B cell (primary cell): Measurements from ENCODE around the gene TNFRSF6B. TPM values are rescaled to one million over a fixed set of nuclear protein-coding genes. Genes with fewer than 3 reads are reported as not detected.

ENCODE experiments used
- ATAC-seq: fragments of 200-7000 bp; cut with Tn5 transposase; one replicate; pipeline ENCODE4 v1.10.0; 2021; ENCODE audit warnings: low read depth, mild to moderate bottlenecking, moderate number of reproducible peaks, moderate library complexity
- CTCF ChIA-PET: fragments of 350-600 bp; sonication (Branson Sonifier 250); formaldehyde crosslinking; loops from one replicate; lab custom pipeline; 2021; ENCODE audit warnings: antibody characterized with exemption, inconsistent platforms; lab: Charles Lee
- POLR2A ChIA-PET: fragments of 350-600 bp; sonication (Branson Sonifier 250); formaldehyde crosslinking; loops from one replicate; lab custom pipeline; 2021; ENCODE audit warnings: antibody characterized with exemption; lab: Charles Lee
- DNase-seq: peaks from one replicate; pipeline ENCODE4 v3.0.0; 2013
- H2AFZ ChIP-seq: 2 replicates; pipeline ENCODE4 v1.6.1; 2012; ENCODE audit warnings: mild to moderate bottlenecking, low read depth, low read length; ENCODE audit not compliant: insufficient read depth, poor library complexity, severe bottlenecking
- H3K27ac ChIP-seq, 2 donors: 1 replicate in 1 of 2; 2 replicates in 1 of 2; pipeline ENCODE4 v1.5.1; 2012 to 2013; ENCODE audit warnings: low read length in 2 of 2, mild to moderate bottlenecking in 2 of 2, moderate library complexity in 1 of 2
- H3K27me3 ChIP-seq, 4 experiments: fragments of 200-600 bp in 1 of 4; sonication (generic) in 1 of 4; replicated peaks in 1 of 4; 1 replicate in 2 of 4; 2 replicates in 2 of 4; pipeline versions ENCODE4 v1.6.1 to v1.7.0; 2013 to 2016; ENCODE audit warnings: low read length in 3 of 4, mild to moderate bottlenecking in 2 of 4, mixed read lengths in 1 of 4, moderate library complexity in 1 of 4; ENCODE audit not compliant: insufficient read depth in 4 of 4, control insufficient read depth in 3 of 4; ENCODE audit errors: control extremely low read depth in 1 of 4
- H3K36me3 ChIP-seq, 2 experiments: replicated peaks in 1 of 2; 1 replicate in 1 of 2; 2 replicates in 1 of 2; pipeline versions ENCODE4 v1.6.1 to v1.7.1; 2013; ENCODE audit warnings: low read length in 1 of 2; ENCODE audit not compliant: insufficient read depth in 2 of 2, control insufficient read depth in 1 of 2; ENCODE audit errors: control extremely low read depth in 1 of 2, extremely low read depth in 1 of 2
- H3K4me1 ChIP-seq, 2 donors: fragments of 200-600 bp in 1 of 2; sonication (generic) in 1 of 2; 1 replicate in 1 of 2; 2 replicates in 1 of 2; pipeline versions ENCODE4 v1.5.1 to v1.6.1; 2013 to 2017; ENCODE audit warnings: low read length in 2 of 2; ENCODE audit not compliant: control insufficient read depth in 2 of 2, insufficient read depth in 2 of 2
- H3K4me2 ChIP-seq: replicated peaks from 2 replicates; pipeline ENCODE3; 2012; ENCODE audit warnings: mild to moderate bottlenecking, low read depth, low read length; ENCODE audit not compliant: poor library complexity, severe bottlenecking
- H3K4me3 ChIP-seq, 5 experiments: fragments of 200-600 bp in 1 of 5; sonication (generic) in 1 of 5; 1 replicate in 3 of 5; 2 replicates in 2 of 5; pipeline versions ENCODE4 v1.5.1 to v1.7.0; 2011 to 2016; ENCODE audit warnings: low read length in 4 of 5, mild to moderate bottlenecking in 4 of 5, low read depth in 2 of 5, control low read depth in 1 of 5, moderate library complexity in 1 of 5; ENCODE audit not compliant: insufficient read depth in 1 of 5; ENCODE audit errors: control extremely low read depth in 1 of 5, extremely low read depth in 1 of 5
- H3K79me2 ChIP-seq: fragments of 200-600 bp; sonication (generic); one replicate; pipeline ENCODE4 v1.6.0; 2016; ENCODE audit warnings: low read length; ENCODE audit not compliant: control insufficient read depth, insufficient read depth
- H3K9ac ChIP-seq: fragments of 200-600 bp; sonication (generic); 2 replicates; pipeline ENCODE4 v1.6.1; 2017; ENCODE audit warnings: mild to moderate bottlenecking, low read length, moderate library complexity
- H3K9me3 ChIP-seq, 3 donors: one replicate each; pipeline versions ENCODE4 v1.6.1 to v1.7.1; 2013; ENCODE audit warnings: low read length in 2 of 3; ENCODE audit not compliant: control insufficient read depth in 2 of 3, insufficient read depth in 1 of 3; ENCODE audit errors: control extremely low read depth in 1 of 3
- H4K20me1 ChIP-seq: 2 replicates; pipeline ENCODE4 v1.6.0; 2012; ENCODE audit warnings: mild to moderate bottlenecking, low read length; ENCODE audit not compliant: insufficient read depth, control insufficient read depth, poor library complexity, severe bottlenecking
- H3K27ac Mint-ChIP-seq: one replicate; pipeline ENCODE4 v1.8.0; 2021; ENCODE audit warnings: mixed read lengths
- H3K27me3 Mint-ChIP-seq: one replicate; pipeline ENCODE4 v1.8.0; 2021; ENCODE audit warnings: mixed read lengths
- H3K4me1 Mint-ChIP-seq: one replicate; pipeline ENCODE4 v1.8.0; 2021; ENCODE audit warnings: mixed read lengths
- H3K4me3 Mint-ChIP-seq: one replicate; pipeline ENCODE4 v1.8.0; 2021; ENCODE audit warnings: mixed read lengths
- H3K9me3 Mint-ChIP-seq: one replicate; pipeline ENCODE4 v1.8.0; 2022; ENCODE audit warnings: mixed read lengths; ENCODE audit not compliant: insufficient read depth
- CTCF ChIP-seq: fragments of 200-600 bp; IDR thresholded peaks from one replicate; pipeline ENCODE4 v1.8.0; 2022; ENCODE audit warnings: antibody characterized with exemption, mild to moderate bottlenecking
- EZH2 ChIP-seq: IDR thresholded peaks from 2 replicates; pipeline ENCODE4 v1.6.1; 2012; ENCODE audit warnings: borderline replicate concordance, low read depth, mild to moderate bottlenecking, moderate library complexity, low read length; ENCODE audit not compliant: insufficient read depth, poor library complexity, severe bottlenecking
- WGBS: methylation state at CpG from one replicate; pipeline ENCODE4 v1.1.5; 2013; ENCODE audit warnings: missing lambda C conversion rate; ENCODE audit not compliant: insufficient coverage; 5-methylcytosine and 5-hydroxymethylcytosine counted together
- intact Hi-C: fragments of 100-400 bp; cut with micrococcal nuclease; formaldehyde crosslinking; loops from one replicate; pipeline ENCODE4 v1.10.0; 2022
- polyA plus RNA-seq: library from polyadenylated mRNA; depleted of rRNA; stranded (reverse); fragments of >200 nt; gene quantifications from 2 replicates; pipeline ENCODE4 v1.2.3, GENCODE V29; 2012
- total RNA-seq, 2 donors: library from RNA; stranded (reverse); fragments of 120-200 nt in 1 of 2; gene quantifications; 1 replicate in 1 of 2; 2 replicates in 1 of 2; pipeline versions ENCODE4 v1.2.3 to v1.2.4, GENCODE V29; 2013 to 2022

The TNFRSF6B gene
- total and polyA plus RNA-seq, 2 donors (not counting 1 experiment from before 2014, with no cell fraction given), result 6.7 TPM; not detected in 1

- DNase-seq, result peak; percentile 92
- Histone ChIP-seq H3K36me3 (peaks cover 2 to 49% of the 10 kb centered on the region in 2 experiments), H3K27ac (peak within 1 kb of the TSS; percentile 63 to 85), H3K27me3 (no peaks in the 10 kb centered on the region), H3K4me2 (peak within 1 kb of the TSS; percentile 94), H3K4me1 (peaks cover 21 to 28% of the 10 kb centered on the region in 2 donors), H3K79me2 (peaks cover 93% of the 10 kb centered on the region), H3K9me3 (no peaks in the 10 kb centered on the region), H4K20me1 (peaks cover 77% of the 10 kb centered on the region), H3K4me3 (peak within 1 kb of the TSS in 4 of 5 experiments; percentile 63 to 80 (median 67)), H2AFZ (peak within 1 kb of the TSS; percentile 86), H3K9ac (peak within 1 kb of the TSS; percentile 76)
- H3K27me3 Mint-ChIP-seq, result no peaks in the 10 kb centered on the region
- H3K27ac Mint-ChIP-seq, result peak within 1 kb of the TSS; percentile 86
- peak within 1 kb of the TSS; percentile 87 for H3K4me3 Mint-ChIP-seq
- no peak for TF ChIP-seq CTCF
- TF ChIP-seq EZH2, result no peak
- under 1% methylated on average over 98 of the region's 98 CpGs for WGBS
- CTCF ChIA-PET, result interaction anchor here (0.6 to 2.6 kb wide), 9 partner anchors 28 to 267 kb away, joined by 3 to 11 read pairs (median 3); partner anchors contain the start of genes LIME1, PTK6, RTEL1 and TPD52L2
- intact Hi-C loops, result loop anchor here (1.0 to 5.0 kb wide), 7 partner anchors 29 to 355 kb away; partner anchors contain the start of genes LIME1, PPDPF, PTK6 and RTEL1
- peak; percentile 96 for ATAC-seq
- no peaks in the 10 kb centered on the region for H3K9me3 Mint-ChIP-seq
- POLR2A ChIA-PET, result interaction anchor here (1.0 to 2.2 kb wide), 8 partner anchors 10 to 249 kb away, joined by 3 to 20 read pairs (median 6); partner anchors contain the start of genes GMEB2, LIME1, RTEL1 and SLC2A4RG
- peaks cover 38% of the 10 kb centered on the region for H3K4me1 Mint-ChIP-seq
These were observed 11.3 kb downstream of the TNFRSF6B start, which contains the start of the genes ARFRP1 and ZGPAT for GRCh38 chr20:63707558-63708300. Gene ARFRP1 (minus strand): TSS chr20:63707976. CDS start chr20:63707091, 885 bp downstream. Gene ZGPAT (plus strand): TSS chr20:63708039. CDS start chr20:63708581, 542 bp downstream.
